Measurements from ENCODE around the gene PCAT7.

PCAT7 gene

DNA sequence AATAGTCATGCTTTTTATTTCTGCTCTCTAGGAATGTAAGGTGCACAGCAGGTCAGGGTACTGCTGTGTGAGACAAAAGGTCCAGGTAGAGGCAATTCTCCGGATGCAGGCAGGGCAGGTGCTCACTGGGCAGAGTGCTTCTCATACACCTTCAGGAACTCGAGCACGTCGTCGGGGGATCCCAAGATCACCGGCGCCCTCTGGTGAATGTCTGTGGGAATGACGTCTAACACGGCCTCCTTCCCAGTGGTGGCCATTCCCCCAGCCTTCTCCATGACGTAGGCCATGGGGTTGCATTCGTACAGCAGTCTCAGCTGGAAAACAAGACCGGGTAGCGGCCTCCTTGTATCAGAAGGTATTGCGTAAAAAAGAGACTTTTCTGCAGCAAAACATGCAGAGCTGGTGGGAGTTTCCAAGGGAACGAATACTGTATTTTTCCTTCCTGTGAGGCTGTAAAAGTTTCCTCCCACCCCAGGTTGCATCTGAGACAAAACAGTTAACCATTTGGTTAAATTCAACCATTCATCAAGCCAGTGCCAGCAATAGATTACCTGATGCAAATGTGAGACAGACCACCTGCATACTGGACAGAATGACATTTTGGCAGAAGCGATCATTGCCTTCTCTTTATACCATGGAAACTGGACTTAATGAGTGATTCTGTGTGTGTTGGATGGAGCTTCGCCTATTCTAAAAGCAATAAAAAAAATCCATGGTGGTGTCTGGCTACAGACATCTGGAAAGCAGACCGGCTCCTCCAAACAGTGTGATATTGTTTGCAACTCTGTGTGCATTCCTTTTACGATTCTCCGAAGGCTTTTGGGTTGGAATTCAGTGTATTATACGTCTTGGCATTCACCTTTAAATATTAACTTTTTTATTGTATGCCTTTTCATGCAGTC lies 48.6 kb downstream of the PCAT7 start:
- peak; percentile 35 for DNase-seq (ENCODE audit: low read depth)

DNA sequence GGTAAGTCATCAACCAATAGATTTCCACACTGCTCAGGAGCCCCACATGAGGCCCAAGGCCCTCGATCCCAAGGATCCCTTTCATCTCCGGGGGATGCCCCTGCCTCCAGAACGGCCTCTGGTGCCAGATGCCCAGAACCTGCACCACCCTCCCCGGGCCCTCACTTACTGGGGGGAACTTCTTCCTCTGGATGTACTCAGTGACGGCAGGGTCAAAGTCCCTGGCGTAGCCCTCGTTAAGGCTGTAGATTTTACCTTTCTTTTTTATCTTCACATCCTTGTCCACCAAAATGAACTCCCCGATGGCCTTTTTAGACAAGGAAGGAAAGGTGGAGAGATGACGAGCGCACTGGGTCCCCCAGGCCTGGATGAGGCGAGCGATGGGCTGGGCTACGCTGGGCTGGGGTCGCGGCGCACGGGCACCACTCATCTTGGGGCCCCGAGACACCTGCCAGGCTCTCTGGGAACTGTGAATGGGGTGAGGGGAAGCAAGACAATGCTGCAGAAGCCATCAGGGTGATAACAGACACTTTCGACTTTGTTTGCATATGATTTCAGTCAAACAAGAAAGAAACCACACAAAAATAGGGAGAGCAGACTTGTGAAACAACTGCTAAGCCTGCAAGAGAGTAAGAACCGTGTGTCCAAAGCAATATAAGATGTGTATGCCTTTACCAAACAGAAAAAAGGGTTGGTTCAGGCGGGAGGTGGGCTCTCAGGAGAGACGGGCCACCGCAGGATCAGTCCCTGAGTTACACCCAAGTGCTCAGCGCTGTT lies 52.0 kb downstream of the PCAT7 start:
- DNase-seq (ENCODE audit: low read depth) = no peak

GRCh38 chr9:94607423-94607691 lies 52.5 kb downstream of the PCAT7 start:
- DNase-seq (ENCODE audit: low read depth) = no peak

- DNase-seq (ENCODE audit: low read depth) = no peak
Measured at GRCh38 chr9:94610181-94610606, 55.3 kb downstream of the PCAT7 start.

DNA sequence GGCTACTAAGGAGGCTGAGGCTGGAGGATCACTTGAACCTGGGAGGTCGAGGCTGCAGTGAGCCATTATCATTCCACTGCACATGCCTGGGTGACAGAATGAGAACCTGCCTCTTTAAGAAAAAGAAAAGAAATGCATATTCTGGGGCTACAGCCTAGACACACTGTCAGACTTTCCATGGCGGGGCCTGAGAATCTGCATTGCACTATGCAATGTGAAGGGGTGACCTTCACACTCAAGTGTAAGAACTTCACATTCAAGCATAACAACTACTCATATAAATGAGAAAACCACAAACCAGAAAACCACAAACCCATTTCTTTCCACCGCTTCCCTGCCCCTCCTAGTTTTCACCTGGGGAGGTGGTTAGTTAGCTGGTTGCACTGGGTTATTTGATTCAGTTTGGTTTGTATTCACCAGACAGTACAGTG lies 56.8 kb downstream of the PCAT7 start:
- DNase-seq (ENCODE audit: low read depth) = no peak

GRCh38 chr9:94612071-94612470 lies 57.2 kb downstream of the PCAT7 start:
- DNase-seq (ENCODE audit: low read depth) = no peak

DNA sequence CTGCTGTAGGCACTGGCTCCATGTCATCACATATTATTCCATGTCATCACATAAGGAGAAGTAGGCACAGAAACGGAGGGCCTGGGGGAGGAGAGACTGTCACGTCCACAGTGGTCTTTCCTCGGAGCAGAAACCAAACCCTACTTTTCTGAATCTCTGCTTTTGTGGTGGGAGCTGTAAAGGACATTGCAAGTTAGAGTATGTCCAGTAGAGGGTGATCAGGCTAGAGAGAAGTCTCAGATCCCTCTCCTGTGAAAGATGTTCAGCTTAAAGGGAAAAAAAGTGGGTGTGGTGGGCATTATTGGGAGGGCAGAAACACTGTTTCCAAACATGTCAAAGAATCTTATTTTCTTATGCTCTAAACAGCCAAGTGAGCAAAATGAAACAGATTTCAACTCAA lies 58.1 kb downstream of the PCAT7 start:
- DNase-seq (ENCODE audit: low read depth) = no peak

DNA sequence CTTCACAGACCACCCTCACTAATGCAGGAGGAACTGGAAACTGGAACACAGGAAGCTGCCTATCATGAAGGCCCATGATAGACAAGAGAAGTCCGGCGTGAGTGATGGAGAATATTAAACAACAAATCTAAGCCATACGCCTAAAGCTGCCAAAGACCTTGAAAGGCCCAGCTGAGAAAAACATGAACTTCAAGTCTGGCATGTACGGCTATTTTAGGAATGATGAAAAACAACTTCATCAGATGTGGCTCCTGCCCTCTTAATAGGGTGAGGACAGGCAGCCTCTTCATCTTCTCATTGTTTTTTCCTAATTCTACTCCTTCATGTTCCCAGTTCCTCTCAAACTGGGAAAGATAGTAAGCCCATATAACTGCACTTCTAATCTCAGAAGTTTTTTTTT lies 64.1 kb downstream of the PCAT7 start:
- DNase-seq (ENCODE audit: low read depth) = no peak

Measured in stimulated activated CD8-positive, alpha-beta memory T cell treated with anti-CD3 and anti-CD28 coated beads, Interleukin-15, amount 100 ng/mL, for 24 hours (primary cell).